GM12878 (cell line): ENCODE results near the gene CAVIN1. TPM values are rescaled to one million over a fixed set of nuclear protein-coding genes. Genes with fewer than 3 reads are reported as not detected.

ENCODE experiments used
- ATAC-seq: fragments of 200-7000 bp; cut with Tn5 transposase; 3 replicates; pipeline ENCODE4 v1.9.1; 2020; ENCODE audit warnings: mild to moderate bottlenecking, moderate library complexity
- BruUV-seq: library from RNA; stranded (reverse); fragments of 400-500 nt; replicated peaks from 2 replicates; lab custom pipeline; 2021; lab: Mats Ljungman, UMichigan
- CTCF ChIA-PET: fragments of 300-600 bp; sonication (Branson Sonifier 250); formaldehyde crosslinking; extraction: SDS; loops from one replicate; lab custom pipeline; 2021; ENCODE audit warnings: inconsistent platforms; lab: Yijun Ruan, JAX
- POLR2A ChIA-PET: fragments of 350-600 bp; formaldehyde crosslinking; extraction: SDS; loops from one replicate; lab custom pipeline; 2021; ENCODE audit warnings: inconsistent platforms; lab: Charles Lee
- RAD21 ChIA-PET: fragments of 300-600 bp; sonication (Branson Sonifier 250); formaldehyde crosslinking; loops from one replicate; lab custom pipeline; 2023; ENCODE audit warnings: antibody characterized with exemption; ENCODE audit not compliant: unreplicated experiment; lab: Charles Lee
- SMC1A ChIA-PET: fragments of 300-600 bp; sonication (Branson Sonifier 250); formaldehyde crosslinking; loops from one replicate; lab custom pipeline; 2023; ENCODE audit not compliant: unreplicated experiment, uncharacterized antibody; lab: Charles Lee
- DNase-seq: peaks from one replicate; pipeline ENCODE4 v3.0.0-alpha.2; 2011; ENCODE audit warnings: low read depth, low spot score
- FAIRE-seq: peaks from 3 replicates; lab custom pipeline; 2011; peaks lifted over from hg19 to GRCh38; lab: Jason Lieb, UNC
- H2AFZ ChIP-seq: 2 replicates; pipeline ENCODE4 v1.6.0; 2011; ENCODE audit warnings: low read depth, low read length, control low read depth; ENCODE audit not compliant: control insufficient read depth
- H3K27ac ChIP-seq: 2 replicates; pipeline ENCODE4 v1.5.1; 2011; ENCODE audit warnings: control low read depth; ENCODE audit not compliant: control insufficient read depth, insufficient read depth
- H3K27me3 ChIP-seq, 2 experiments: replicated peaks in 1 of 2; 2 replicates each; pipeline versions ENCODE4 v1.6.0 to v1.6.1; 2011; ENCODE audit warnings: low read length in 1 of 2; ENCODE audit not compliant: control insufficient read depth in 2 of 2, insufficient read depth in 2 of 2
- H3K36me3 ChIP-seq, 2 experiments: 2 replicates each; pipeline ENCODE4 v1.5.1; 2011; ENCODE audit warnings: low read length in 1 of 2; ENCODE audit not compliant: control insufficient read depth in 2 of 2, insufficient read depth in 2 of 2
- H3K4me1 ChIP-seq: 2 replicates; pipeline ENCODE4 v1.6.1; 2011; ENCODE audit warnings: mild to moderate bottlenecking, low read length, moderate library complexity, mixed read lengths; ENCODE audit not compliant: control insufficient read depth, insufficient read depth
- H3K4me2 ChIP-seq: 2 replicates; pipeline ENCODE4 v1.6.0; 2011; ENCODE audit warnings: control low read depth; ENCODE audit not compliant: control insufficient read depth, insufficient read depth
- H3K4me3 ChIP-seq: fragments of 200-600 bp; sonication (generic); 2 replicates; pipeline ENCODE4 v1.5.1; 2016
- H3K79me2 ChIP-seq: 2 replicates; pipeline ENCODE4 v1.6.0; 2011; ENCODE audit warnings: low read length; ENCODE audit not compliant: control insufficient read depth, insufficient read depth
- H3K9ac ChIP-seq: 2 replicates; pipeline ENCODE4 v1.8.0; 2011; ENCODE audit warnings: low read length, control low read depth, mixed read lengths; ENCODE audit not compliant: control insufficient read depth, insufficient read depth
- H3K9me3 ChIP-seq: replicated peaks from 3 replicates; pipeline ENCODE4 v1.5.1; 2011; ENCODE audit warnings: mild to moderate bottlenecking, low read length; ENCODE audit not compliant: control insufficient read depth, insufficient read depth
- H4K20me1 ChIP-seq: 2 replicates; pipeline ENCODE4 v1.6.0; 2011; ENCODE audit not compliant: control insufficient read depth, insufficient read depth
- EP300 ChIP-seq, 2 experiments: fragments of 150-350 bp in 1 of 2; IDR thresholded peaks; 2 replicates each; pipeline ENCODE4 v1.6.1; 2011 to 2012; ENCODE audit warnings: low read depth in 2 of 2, low read length in 2 of 2, borderline replicate concordance in 1 of 2, improper control_type of control experiment in 1 of 2, inconsistent platforms in 1 of 2; ENCODE audit not compliant: control insufficient read depth in 1 of 2
- MXI1 ChIP-seq: fragments of 150-350 bp; IDR thresholded peaks from 2 replicates; pipeline ENCODE4 v1.6.1; 2011; ENCODE audit warnings: low read depth, mild to moderate bottlenecking, inconsistent platforms, low read length, improper control_type of control experiment
- NFXL1 ChIP-seq: fragments of 450-650 bp; IDR thresholded peaks from 2 replicates; pipeline ENCODE4 v1.6.1; 2017; ENCODE audit warnings: antibody characterized with exemption, mild to moderate bottlenecking, borderline replicate concordance
- SIN3A ChIP-seq: IDR thresholded peaks from 2 replicates; pipeline ENCODE4 v1.6.1; 2012; ENCODE audit warnings: low read depth, low read length, improper control_type of control experiment
- WGBS: methylation state at CpG from one replicate; pipeline ENCODE4 v1.1.6; 2016; ENCODE audit warnings: low lambda C conversion rate; ENCODE audit not compliant: insufficient replicate concordance, insufficient coverage; ENCODE audit errors: missing lambda C conversion rate; 5-methylcytosine and 5-hydroxymethylcytosine counted together
- in situ Hi-C: fragments of 300-500 bp; cut with MboI; formaldehyde crosslinking; loops from 9 replicates; pipeline ENCODE4 v1.14.3; 2018; ENCODE audit warnings: mixed read lengths
- intact Hi-C: fragments of 100-400 bp; cut with micrococcal nuclease; formaldehyde crosslinking; loops from one replicate; pipeline ENCODE4 v1.14.2; 2022; ENCODE audit not compliant: unreplicated experiment
- polyA plus RNA-seq, 11 experiments: library from polyadenylated mRNA; depleted of rRNA in 4 of 11; unstranded in 6 of 11; stranded (reverse) in 5 of 11; fragments of >200 nt; fragmentation: Nextera tagmentation in 4 of 11; fragmentation: Illumina TruSeq in 1 of 11; extraction: Ambion mirVana in 4 of 11; extraction: Trizol in 1 of 11; gene quantifications; 1 replicate in 1 of 11; 2 replicates in 10 of 11; pipeline versions ENCODE4 v1.2.1 to v1.2.3, GENCODE V29; 2011 to 2016; ENCODE audit warnings: inconsistent platforms in 2 of 11, missing spikeins in 2 of 11, low read depth in 1 of 11
- total RNA-seq, 4 experiments: library from RNA; depleted of rRNA in 3 of 4; stranded (reverse); fragments of >200 nt in 3 of 4; fragmentation: Illumina TruSeq in 1 of 4; extraction: Trizol in 1 of 4; gene quantifications; 2 replicates each; pipeline versions ENCODE4 v1.2.1 to v1.2.3, GENCODE V29; 2013 to 2021
- TF ChIP-seq, protein P1 (sequence below): fragments of 450-650 bp; IDR thresholded peaks from 2 replicates; pipeline ENCODE4 v1.6.1; 2017; ENCODE audit warnings: antibody characterized with exemption, mild to moderate bottlenecking, moderate library complexity

CAVIN1 gene
- total and polyA plus RNA-seq, 10 of the 15 experiments (the other 5 are each of a cell fraction or from before 2014, with no cell fraction given) = 0.03 to 1.1 (median 0.37) TPM

DNA sequence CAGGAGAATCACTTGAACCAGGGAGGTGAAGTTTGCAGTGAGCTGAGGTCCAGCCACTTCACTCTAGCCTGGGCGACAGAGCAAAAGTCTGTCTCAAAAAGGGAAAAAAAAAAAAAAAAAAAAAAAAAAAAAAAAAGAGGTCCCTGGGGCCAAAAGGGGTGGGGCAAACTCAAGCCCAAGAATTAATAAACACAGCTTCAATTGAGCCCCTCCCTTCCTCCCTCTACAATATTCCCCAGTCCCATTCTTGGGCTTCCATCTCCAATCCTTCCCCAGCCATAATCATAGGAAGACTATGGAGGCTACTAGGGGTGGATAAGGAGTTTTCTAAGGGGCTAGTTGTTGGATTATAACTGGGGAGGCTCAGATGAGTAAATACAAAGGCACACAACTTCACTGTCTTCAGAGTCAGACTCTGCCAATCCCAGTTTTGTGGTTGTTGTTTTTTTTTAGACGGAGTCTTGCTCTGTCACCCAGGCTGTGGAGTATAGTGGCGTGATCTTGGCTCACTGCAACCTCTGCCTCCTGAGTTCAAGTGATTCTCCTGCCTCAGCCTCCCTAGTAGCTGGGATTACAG is 9.5 kb downstream of the CAVIN1 start:
- TF ChIP-seq MXI1 = no peak
- TF ChIP-seq EP300 (IDR thresholded peaks at IDR 0.05; ENCODE audit: borderline replicate concordance in 1 of 2, control insufficient read depth in 1 of 2, low read depth in 2 of 2, low read length in 2 of 2) = no peak
- TF ChIP-seq, protein P1, sequence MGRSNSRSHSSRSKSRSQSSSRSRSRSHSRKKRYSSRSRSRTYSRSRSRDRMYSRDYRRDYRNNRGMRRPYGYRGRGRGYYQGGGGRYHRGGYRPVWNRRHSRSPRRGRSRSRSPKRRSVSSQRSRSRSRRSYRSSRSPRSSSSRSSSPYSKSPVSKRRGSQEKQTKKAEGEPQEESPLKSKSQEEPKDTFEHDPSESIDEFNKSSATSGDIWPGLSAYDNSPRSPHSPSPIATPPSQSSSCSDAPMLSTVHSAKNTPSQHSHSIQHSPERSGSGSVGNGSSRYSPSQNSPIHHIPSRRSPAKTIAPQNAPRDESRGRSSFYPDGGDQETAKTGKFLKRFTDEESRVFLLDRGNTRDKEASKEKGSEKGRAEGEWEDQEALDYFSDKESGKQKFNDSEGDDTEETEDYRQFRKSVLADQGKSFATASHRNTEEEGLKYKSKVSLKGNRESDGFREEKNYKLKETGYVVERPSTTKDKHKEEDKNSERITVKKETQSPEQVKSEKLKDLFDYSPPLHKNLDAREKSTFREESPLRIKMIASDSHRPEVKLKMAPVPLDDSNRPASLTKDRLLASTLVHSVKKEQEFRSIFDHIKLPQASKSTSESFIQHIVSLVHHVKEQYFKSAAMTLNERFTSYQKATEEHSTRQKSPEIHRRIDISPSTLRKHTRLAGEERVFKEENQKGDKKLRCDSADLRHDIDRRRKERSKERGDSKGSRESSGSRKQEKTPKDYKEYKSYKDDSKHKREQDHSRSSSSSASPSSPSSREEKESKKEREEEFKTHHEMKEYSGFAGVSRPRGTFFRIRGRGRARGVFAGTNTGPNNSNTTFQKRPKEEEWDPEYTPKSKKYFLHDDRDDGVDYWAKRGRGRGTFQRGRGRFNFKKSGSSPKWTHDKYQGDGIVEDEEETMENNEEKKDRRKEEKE = no peak
- TF ChIP-seq NFXL1 = no peak
- TF ChIP-seq SIN3A = no peak
- no TSS peak for BruUV-seq
- in situ Hi-C loops = no loop called here
- no peak overlapping the region for H3K4me2 ChIP-seq
- ChIA-PET POLR2A (interaction anchor here (0.7 kb wide), 1 partner anchor 50 kb away, joined by 3 read pairs; no protein-coding TSS in a partner anchor), RAD21 (interaction anchor here (0.8 kb wide), 1 partner anchor 114 kb away, joined by 4 read pairs; no protein-coding TSS in a partner anchor), SMC1A (interaction anchor here (0.9 to 2.4 kb wide), 4 partner anchors 9 to 63 kb away, joined by 3 to 4 read pairs (median 3); partner anchors contain the start of gene CAVIN1), CTCF (interaction anchor here (1.4 to 3.2 kb wide), 6 partner anchors 10 to 114 kb away, joined by 4 to 19 read pairs (median 6); no protein-coding TSS in a partner anchor)
- no peaks in the 10 kb centered on the region for H4K20me1 ChIP-seq
- FAIRE-seq (no peak), DNase-seq (no peak), ATAC-seq (no peak)
- WGBS = 49% methylated on average over 3 of the region's 3 CpGs
- H3K27me3 ChIP-seq = no peaks in the 10 kb centered on the region
- H3K9ac ChIP-seq = no peak overlapping the region
- no peak overlapping the region for H3K4me3 ChIP-seq
- no peaks in the 10 kb centered on the region for H3K9me3 ChIP-seq
- no peak overlapping the region for H2AFZ ChIP-seq
- intact Hi-C loops = no loop called here
- H3K4me1 ChIP-seq = peaks cover 9% of the 10 kb centered on the region; the same call in 1 of the 2 replicates
- no peaks in the 10 kb centered on the region for H3K36me3 ChIP-seq
- no peaks in the 10 kb centered on the region for H3K79me2 ChIP-seq
- H3K27ac ChIP-seq = no peak overlapping the region
